GM18867 (cell line): ENCODE measurements around the gene RTL10.
"Not testable (repeated sequence)": the region's sequence is repeated elsewhere in the genome, so short reads cannot be mapped to it uniquely, and the experiment has no call there.

ENCODE experiments used
- ATAC-seq: cut with Tn5 transposase; IDR thresholded peaks from one replicate; pipeline ENCODE4 v1.9.1; 2021; ENCODE audit warnings: mild to moderate bottlenecking, moderate library complexity; ENCODE audit not compliant: unreplicated experiment

RTL10 gene

DNA sequence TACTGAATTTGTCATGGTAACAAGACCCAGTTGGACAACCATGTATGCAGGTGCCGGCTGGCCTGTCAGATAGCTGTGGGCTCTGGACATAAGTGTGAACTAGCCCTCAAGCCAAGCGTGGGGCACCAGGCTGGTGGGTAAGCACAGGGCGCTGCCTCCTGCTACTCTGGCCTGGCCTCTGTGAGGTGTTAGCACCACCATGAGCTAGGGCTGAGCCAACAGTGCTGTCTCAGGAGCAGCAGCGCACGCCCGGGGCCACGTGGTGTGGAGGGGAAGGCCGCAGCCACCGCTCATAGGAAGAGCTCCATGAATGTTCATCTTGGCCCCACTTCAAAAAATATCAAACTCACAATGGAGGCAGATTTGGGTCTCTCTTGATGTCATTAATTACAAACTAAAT lies 35.3 kb upstream of the RTL10 start:
- no peak for ATAC-seq

DNA sequence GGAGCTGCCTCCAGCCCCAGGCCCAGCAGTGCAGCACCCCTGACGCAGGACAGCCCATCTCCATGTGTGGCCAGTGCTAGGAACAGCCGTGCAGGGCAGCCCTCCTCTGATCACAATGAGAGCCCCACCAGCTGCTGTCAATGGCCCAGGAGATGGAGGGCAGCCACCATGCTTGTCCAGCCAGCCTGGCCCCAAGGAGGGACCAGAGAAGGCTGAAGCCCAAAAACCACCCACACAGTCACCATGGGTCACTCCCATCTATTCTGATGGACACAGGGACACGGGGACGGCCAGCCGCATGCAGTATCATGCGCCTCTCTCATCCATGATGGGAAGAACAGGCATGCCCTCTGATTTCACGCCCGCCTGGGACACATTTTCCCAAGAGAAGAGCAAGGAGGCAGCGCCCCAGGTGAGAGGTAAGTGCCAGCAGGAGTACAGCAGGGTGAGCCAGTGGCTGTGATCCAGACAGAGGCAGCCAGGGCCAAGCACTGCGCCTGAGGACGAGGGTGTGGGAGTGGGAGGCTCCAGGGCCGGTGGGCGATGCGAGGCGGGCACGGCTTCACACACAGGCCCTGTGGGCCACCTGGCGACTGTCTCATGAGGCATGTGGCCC lies 33.6 kb upstream of the RTL10 start:
- no peak for ATAC-seq

GRCh38 chr22:19887256-19887985 lies 32.7 kb upstream of the RTL10 start:
- no peak for ATAC-seq

DNA sequence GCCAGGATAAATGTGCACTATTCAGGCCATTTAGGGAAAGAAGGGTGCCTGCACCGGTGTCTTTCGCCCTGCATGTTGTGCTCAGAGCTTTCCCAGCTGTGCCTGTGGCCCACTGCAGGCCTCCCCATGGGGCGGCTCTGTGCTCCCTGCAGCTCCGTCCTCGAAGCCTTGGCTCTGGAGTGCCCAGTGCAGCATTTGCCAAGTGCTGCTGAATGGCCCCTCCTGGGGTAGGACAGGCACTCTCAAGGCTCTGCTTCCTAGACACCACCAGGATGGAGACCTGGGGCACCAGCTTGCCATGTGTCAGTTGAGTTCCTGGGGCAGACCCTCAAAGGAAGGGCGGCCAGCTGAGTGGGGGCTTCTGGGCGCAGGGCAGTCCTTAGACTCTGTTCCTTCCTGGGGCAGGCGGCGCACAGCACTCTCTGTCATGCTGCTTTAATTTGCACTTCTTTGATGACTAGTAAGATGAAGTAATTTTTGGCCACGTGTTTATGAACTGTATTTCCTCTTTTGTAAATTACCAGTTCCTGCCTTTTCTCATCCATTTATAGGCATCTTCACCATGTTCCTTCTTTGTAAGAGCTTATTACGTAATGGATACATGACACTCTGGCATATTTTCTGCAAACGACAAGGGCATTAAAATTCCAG lies 32.1 kb upstream of the RTL10 start:
- ATAC-seq = no peak

DNA sequence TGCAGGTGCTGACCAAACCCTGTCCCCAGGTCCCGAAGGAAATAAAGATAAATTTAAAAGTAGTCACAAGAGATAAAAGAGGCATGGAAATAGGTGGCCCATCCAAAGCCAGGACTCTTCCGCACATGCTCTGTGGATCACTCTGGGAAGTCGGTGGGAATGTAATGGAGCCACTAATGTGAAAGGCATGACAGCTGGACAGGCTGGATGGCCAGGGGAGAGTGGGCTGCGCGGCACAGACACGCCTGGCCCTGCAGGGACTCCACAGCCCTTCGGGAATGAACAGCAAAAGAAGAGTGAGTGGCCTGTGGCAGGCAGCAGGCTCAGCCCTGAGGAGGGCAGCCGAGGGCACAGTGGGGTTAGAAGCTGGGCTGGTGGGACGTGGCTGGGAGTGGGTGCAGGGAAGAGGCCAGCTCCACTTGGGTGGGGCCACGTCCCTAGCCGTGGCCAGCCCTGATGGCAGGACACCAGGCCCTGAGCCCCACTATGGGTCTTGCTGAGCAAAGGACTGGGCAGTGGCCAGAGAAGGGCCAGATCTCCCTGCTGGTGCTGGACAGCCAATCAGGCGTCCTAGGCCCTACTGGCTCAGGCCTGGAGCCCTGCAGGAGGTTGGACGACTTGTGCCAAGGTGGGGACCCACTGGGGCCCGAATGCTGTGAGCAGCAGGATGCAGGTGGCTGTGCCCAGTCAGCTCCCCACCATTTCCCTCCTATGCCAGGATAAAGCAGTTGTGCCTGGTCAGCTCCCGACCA lies 31.3 kb upstream of the RTL10 start:
- no peak for ATAC-seq

DNA sequence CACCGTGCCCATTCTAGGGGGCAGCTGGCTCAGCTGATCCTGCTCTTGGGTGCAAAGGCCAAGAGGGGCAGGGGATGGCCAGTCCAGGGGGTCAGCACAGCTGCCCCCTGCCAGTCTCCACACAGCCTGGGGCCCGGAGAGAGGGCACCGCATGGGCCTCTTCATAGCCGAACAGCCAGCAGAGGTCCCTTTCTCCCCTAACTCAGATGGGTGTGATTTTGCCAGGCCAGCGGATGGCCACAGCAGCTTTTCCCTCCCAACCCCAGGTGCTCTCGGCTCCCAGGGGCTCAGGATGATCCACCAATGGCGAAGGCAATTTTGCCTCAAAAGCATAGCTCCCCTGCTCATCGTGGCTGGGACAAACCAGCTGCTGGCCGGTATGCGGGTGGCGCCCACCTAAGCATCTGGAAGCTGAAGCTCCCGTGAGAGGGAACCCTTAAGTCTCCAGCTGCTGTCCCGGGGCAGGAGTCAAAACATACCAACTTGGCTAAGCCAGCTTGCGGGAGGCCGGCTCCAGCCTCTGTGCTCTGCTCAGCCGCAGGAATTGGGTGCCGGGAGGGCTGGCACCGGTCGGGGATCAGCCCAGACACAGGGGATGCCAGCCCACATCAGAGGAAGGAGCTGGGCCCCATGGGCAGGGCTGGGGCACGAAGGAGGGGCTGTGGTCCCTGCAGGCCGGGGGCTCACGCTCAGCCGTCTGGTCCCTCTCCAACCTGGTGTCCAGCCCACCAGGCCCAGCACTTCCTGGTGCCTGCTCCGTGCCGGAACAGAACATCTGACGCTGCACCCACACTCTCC lies 30.5 kb upstream of the RTL10 start:
- ATAC-seq = no peak

DNA sequence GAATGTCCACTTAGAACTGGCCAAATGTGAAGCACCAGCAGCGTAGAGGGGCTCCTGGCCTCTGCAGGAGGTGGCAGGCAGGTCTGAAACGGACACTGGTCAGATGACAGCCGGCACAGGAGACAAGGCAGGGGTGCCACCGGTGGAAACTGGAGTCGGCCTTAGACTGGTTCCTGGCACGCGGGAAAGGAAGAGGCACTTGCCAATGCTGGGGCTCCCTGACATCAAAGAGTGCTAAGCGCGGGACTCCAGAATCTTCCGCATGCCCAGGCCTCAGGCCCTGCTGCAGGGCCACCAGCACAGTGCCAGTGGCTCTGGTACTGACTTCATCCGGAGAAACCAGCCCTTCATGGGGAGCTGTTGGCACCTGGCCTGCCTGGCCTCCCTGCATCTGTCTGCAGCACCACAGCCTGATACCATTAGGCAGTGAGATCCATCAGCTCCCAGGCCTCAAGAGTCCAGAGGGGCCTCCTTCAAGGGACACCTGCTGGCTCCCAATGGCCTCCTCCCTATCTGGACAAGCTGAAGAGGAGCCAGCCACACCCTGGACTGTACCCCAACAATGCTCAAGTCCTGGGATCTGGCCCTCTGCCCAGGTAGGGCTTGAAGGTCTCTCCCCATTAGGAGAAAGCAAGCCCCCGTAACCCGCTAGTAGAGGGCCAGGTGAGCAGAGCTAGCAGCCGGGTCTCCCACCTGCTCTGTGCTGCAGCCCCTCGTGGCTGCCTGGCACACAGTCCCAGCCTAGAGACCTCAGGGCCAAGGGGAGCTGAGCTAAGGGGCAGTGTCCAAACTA lies 29.7 kb upstream of the RTL10 start:
- no peak for ATAC-seq

- ATAC-seq = not testable (repeated sequence)
Measured at GRCh38 chr22:19883446-19883845, 28.8 kb upstream of the RTL10 start.

DNA sequence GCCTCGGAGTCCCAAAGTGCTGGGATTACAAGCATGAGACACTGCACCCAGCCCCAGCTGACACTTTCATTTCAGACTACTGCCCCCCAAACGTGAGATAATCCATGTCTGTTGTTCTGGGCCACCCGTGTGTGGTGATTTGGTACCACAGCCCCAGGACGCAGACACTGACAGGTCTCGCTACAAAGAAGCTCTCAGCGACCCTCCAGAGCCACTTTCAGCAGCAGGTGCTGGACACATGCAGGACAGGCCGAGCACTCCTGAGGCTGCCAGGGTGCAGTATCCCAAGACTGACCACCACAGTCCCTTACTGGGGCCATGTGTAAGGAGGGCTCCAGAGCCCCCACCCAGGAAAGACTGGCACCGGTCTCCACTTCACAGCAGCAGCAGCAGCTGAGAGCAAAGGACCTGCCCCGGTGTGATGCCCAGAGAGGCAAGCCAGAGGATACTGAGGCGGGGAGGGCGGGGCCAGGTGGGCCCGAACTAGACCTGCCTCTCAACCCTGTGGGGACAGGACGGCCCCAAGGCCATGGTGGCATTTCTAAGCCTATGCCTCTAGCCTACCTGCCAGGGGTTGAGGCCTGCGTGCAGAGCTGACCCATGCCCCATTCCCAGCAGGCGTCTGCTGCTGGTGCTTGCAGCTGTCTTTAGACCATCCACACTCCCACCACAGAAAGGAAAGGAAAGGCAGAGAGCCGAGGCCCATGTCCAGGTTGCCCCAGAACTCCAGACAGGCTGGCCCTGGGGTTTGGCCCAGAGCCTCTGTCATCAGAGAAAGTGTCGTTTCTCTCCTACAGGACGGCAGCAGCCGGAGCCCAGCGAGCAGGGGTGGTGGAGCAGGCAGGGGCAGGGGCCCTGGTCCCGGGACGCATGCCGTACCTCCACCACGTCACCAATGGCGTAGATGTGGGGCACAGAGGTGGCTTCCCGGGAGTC lies 28.0 kb upstream of the RTL10 start:
- no peak for ATAC-seq

- ATAC-seq = no peak
Measured at GRCh38 chr22:19880786-19881569, 26.3 kb upstream of the RTL10 start.

- no peak for ATAC-seq
Measured at GRCh38 chr22:19879992-19880785, 25.5 kb upstream of the RTL10 start.

GRCh38 chr22:19879643-19879991 lies 24.9 kb upstream of the RTL10 start:
- no peak for ATAC-seq

DNA sequence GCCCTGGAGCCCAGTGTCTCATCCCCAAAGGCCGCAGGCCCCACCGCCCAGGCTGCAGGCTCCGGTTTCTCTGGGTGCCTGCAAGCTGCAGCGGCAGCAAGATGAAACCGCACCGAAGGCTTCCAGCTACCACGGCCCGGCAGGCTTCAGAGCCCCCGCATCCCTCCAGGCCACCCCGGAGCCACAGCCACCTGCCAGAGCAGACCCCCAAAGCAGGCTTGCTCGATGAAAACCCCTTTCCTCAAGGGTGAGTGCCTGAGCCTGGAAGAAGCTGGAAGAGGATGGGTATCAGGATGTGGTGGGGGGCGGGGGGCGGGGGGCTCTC lies 24.5 kb upstream of the RTL10 start:
- ATAC-seq = no peak

- ATAC-seq = no peak
Measured at GRCh38 chr22:19878461-19879245, 24.0 kb upstream of the RTL10 start.

GRCh38 chr22:19877626-19878339 lies 23.1 kb upstream of the RTL10 start:
- no peak for ATAC-seq
